ENCODE measurements around the gene ARMH3.

Gene ARMH3

DNA sequence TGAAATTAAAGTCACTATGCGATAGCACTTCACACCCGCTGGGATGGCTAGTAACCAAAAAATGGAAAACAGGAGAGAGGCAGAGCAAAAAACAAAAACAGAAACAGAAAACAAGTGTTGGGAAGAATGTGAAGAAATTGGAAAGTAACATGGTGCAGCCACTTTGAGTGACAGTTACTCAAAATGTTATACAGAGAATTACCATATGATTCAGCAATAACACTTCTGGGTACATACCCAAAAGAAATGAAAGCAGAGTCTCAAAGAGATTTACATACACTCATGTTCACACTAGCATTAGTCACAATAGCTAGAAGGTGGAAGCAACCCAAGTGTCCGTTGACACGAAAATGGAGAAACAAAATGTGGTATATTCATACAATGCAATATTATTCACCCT, 123.8 kb downstream of the ARMH3 start:
- no peak overlapping the region for H3K27ac ChIP-seq
- DNase-seq (ENCODE audit: low spot score): no peak
- no peak overlapping the region for H3K4me3 ChIP-seq
- TF ChIP-seq, protein P1, sequence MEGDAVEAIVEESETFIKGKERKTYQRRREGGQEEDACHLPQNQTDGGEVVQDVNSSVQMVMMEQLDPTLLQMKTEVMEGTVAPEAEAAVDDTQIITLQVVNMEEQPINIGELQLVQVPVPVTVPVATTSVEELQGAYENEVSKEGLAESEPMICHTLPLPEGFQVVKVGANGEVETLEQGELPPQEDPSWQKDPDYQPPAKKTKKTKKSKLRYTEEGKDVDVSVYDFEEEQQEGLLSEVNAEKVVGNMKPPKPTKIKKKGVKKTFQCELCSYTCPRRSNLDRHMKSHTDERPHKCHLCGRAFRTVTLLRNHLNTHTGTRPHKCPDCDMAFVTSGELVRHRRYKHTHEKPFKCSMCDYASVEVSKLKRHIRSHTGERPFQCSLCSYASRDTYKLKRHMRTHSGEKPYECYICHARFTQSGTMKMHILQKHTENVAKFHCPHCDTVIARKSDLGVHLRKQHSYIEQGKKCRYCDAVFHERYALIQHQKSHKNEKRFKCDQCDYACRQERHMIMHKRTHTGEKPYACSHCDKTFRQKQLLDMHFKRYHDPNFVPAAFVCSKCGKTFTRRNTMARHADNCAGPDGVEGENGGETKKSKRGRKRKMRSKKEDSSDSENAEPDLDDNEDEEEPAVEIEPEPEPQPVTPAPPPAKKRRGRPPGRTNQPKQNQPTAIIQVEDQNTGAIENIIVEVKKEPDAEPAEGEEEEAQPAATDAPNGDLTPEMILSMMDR (IDR thresholded peaks at IDR 0.05): no peak

DNA sequence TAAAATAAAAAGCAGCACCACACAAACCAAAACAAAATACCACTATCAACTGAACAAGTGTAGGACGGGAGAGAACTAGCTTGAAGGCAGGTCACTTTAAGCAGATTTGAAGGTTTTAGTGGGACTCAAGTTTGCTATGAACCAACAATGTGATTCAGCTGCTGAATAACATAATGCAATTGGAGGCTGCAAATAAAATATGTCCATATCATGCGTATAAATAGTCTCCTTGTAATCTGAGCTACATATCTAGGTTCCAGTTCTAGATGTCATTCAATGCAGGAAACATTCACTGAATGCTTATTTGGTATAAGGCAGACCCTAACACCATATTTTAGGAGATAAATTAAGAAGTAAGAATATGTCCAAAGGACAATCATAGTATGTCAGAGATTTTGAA, 130.9 kb downstream of the ARMH3 start:
- no peak for DNase-seq (ENCODE audit: low spot score)
- Histone ChIP-seq H3K27ac (no peak overlapping the region), H3K4me3 (no peak overlapping the region)
- TF ChIP-seq, protein P1 (IDR thresholded peaks at IDR 0.05): no peak

DNA sequence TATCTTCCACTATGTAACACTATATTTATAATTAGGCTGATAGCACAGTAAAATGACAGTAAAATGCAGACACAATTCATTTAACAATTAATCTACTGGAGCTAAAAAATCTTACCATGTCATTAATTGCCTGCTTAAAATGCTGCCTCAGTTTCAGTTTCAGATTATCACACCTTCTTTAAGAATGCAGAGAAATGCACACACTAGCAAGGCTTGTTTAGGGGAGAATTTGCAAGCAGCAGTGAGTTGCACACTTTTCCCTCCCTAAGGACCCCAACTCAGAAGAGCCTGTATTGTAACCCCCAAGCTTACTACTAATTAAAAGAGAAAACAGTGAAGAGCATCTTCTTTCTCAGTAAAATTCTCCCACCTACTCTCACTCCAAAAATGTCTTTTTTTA, 132.7 kb downstream of the ARMH3 start:
- TF ChIP-seq, protein P1 (IDR thresholded peaks at IDR 0.05): no peak
- Histone ChIP-seq H3K4me3 (no peak overlapping the region), H3K27ac (no peak overlapping the region)
- no peak for DNase-seq (ENCODE audit: low spot score)

DNA sequence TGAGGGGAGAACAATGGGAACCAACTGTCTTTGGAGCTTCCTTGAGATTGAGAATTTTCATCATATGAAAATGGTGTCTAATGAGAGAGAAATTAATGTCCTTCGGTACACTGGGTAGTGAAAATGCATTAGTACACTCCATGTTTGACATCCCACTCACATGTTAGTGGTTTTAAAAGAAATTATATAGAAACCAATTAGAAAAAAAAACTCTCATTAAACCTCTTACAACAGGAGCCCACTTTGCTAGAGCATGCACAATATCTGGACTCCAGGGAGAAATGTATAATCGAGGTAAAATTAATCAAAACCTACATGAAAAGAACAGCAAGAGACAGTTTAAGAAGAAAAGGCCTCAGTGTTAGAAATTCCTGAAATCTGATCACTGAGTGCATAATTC, 133.1 kb downstream of the ARMH3 start:
- no peak overlapping the region for H3K4me3 ChIP-seq
- DNase-seq (ENCODE audit: low spot score): no peak
- TF ChIP-seq, protein P1 (IDR thresholded peaks at IDR 0.05): no peak
- H3K27ac ChIP-seq: no peak overlapping the region

DNA sequence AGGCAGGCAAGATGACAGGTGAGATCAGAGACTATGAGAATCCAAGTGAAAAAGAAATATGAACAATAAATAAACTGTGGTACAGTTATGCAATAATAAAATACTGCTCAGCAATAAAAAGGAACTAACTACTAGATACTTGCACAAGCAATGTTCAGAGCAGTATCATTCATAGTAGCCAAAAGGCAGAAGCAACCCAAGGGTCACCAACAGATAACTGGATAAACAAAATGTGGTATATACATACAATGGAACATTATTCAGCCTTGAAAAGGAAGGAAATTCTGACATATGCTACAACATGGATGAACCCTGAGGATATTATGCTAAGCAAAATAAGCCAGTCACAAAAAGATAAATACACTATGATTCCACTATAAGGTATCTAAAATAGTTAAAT, 135.4 kb downstream of the ARMH3 start:
- no peak overlapping the region for H3K4me3 ChIP-seq
- DNase-seq (ENCODE audit: low spot score): no peak
- TF ChIP-seq, protein P1 (IDR thresholded peaks at IDR 0.05): no peak
- no peak overlapping the region for H3K27ac ChIP-seq

DNA sequence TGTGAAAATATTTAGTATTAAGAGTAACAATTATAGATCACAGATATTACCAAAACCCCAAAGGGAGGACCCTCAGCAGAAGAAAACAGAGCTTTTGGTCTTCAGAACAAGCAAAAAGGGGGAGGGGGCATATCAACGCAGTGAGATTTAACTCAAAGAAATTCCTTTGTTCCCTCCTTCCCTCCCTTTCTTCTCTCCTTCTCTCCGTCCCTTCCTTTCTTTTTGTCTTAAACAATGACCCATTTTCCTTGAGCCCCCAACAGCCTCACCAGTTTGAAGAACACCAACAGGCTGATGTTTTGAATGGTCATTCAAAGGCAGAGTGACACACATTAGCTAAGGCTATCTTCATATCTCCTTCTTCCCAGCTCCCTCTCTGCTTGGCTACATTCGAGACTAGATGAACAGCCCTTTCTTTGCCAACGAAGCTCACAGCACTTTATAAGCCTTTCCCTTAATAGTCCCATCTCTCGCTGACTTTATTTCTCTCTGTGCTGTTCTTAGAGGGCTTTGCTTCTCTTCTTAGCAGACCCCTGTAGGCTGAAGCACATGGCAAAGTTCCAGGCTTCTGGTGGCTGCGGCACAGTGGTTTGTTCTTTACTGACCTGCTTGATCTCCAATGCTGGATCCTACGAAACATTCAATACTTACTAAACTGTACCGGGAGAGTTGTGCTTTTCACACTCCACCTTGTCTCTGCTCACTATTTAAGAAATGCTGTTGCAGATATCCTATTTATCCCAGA, 136.8 kb downstream of the ARMH3 start:
- H3K27ac ChIP-seq: no peak overlapping the region
- no peak for DNase-seq (ENCODE audit: low spot score)
- TF ChIP-seq, protein P1 (IDR thresholded peaks at IDR 0.05): no peak
- H3K4me3 ChIP-seq: no peak overlapping the region

DNA sequence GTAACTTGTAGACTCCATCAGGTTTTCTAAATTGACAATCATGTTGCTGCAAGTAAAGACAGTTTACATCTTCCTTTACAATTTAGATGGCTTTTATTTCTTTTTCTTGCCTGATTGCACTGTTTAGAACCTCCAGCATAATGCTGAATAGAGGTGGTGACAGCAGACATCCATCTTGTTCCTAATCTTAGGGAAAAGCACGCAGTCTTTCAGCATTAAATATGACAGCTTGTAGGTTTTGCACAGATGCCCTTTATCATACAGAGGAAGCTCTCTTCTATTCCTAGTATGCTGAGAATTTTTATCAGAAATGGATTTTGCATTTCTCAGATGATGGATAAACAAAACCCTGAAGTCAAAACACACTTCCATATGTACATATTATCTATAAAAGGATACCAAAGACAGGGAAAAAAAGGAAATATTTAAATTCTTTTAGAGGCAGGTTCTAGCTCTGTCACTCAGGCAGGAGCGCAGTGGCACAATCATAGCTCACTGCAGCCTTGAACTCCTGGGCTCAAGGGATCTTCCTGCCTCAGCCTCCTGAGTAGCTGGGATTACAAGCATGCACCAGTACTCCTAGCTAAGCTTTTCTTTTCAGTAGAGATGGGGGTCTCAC, 143.3 kb downstream of the ARMH3 start:
- H3K27ac ChIP-seq: no peak overlapping the region
- TF ChIP-seq, protein P1 (IDR thresholded peaks at IDR 0.05): no peak
- no peak overlapping the region for H3K4me3 ChIP-seq
- no peak for DNase-seq (ENCODE audit: low spot score)
